H1 (cell line): ENCODE data around the gene KCNK4. TPM values are rescaled to one million over a fixed set of nuclear protein-coding genes. Genes with fewer than 3 reads are reported as not detected.
A peak's percentile ranks its signal among the peaks of the same experiment; 100 is the strongest.

Source experiments
- ASH2L ChIP-seq: fragments of 200-600, 300-600 bp; sonication (generic); IDR thresholded peaks from one replicate; pipeline ENCODE4 v1.7.1; 2017; ENCODE audit warnings: low read length
- ATF2 ChIP-seq: IDR thresholded peaks from 2 replicates; pipeline ENCODE4 v1.6.1; 2012; ENCODE audit warnings: low read length, inconsistent platforms
- BCL11A ChIP-seq, 2 experiments: IDR thresholded peaks; one replicate each; pipeline ENCODE4 v1.6.1; 2011; ENCODE audit warnings: low read depth in 2 of 2, low read length in 2 of 2, mild to moderate bottlenecking in 2 of 2
- CHD1 ChIP-seq: IDR thresholded peaks from 2 replicates; pipeline ENCODE4 v1.6.1; 2012; ENCODE audit warnings: low read depth, low read length, improper control_type of control experiment
- CREB1 ChIP-seq: IDR thresholded peaks from 2 replicates; pipeline ENCODE4 v1.6.1; 2012; ENCODE audit warnings: inconsistent platforms
- CTBP2 ChIP-seq: IDR thresholded peaks from 2 replicates; pipeline ENCODE4 v1.7.0; 2011; ENCODE audit warnings: borderline replicate concordance, mild to moderate bottlenecking, moderate library complexity, mixed read lengths, low read length; ENCODE audit not compliant: insufficient read depth, insufficient read length
- CTCF ChIP-seq, 3 experiments: IDR thresholded peaks; 1 replicate in 2 of 3; 2 replicates in 1 of 3; pipeline versions ENCODE4 v1.5.1 to v1.6.1; 2011; ENCODE audit warnings: low read length in 3 of 3, mild to moderate bottlenecking in 3 of 3, inconsistent platforms in 2 of 3, low read depth in 1 of 3, moderate library complexity in 1 of 3; ENCODE audit not compliant: insufficient read depth in 1 of 3; ENCODE audit errors: control extremely low read depth in 1 of 3
- EGR1 ChIP-seq: IDR thresholded peaks from 2 replicates; pipeline ENCODE4 v1.6.1; 2011; ENCODE audit warnings: low read depth, low read length, borderline replicate concordance
- KDM1A ChIP-seq: fragments of 200-600, 300-600 bp; sonication (generic); IDR thresholded peaks from 2 replicates; pipeline ENCODE4 v1.7.1; 2016; ENCODE audit warnings: mild to moderate bottlenecking, low read length, borderline replicate concordance
- MAX ChIP-seq: IDR thresholded peaks from 2 replicates; pipeline ENCODE4 v1.6.1; 2012; ENCODE audit warnings: inconsistent platforms
- NRF1 ChIP-seq: IDR thresholded peaks from 2 replicates; pipeline ENCODE4 v1.6.1; 2011; ENCODE audit warnings: mild to moderate bottlenecking, low read depth, low read length, improper control_type of control experiment
- RAD21 ChIP-seq, 2 experiments: IDR thresholded peaks in 1 of 2; conservative IDR thresholded peaks in 1 of 2; 2 replicates each; pipeline ENCODE4 v1.6.1; 2011; ENCODE audit warnings: low read depth in 2 of 2, low read length in 2 of 2, improper control_type of control experiment in 1 of 2, inconsistent platforms in 1 of 2, mild to moderate bottlenecking in 1 of 2, moderate library complexity in 1 of 2
- RNF2 ChIP-seq: fragments of 200-900, 300-1000 bp; sonication (generic); IDR thresholded peaks from 2 replicates; pipeline ENCODE4 v1.7.1; 2016; ENCODE audit warnings: borderline replicate concordance, low read depth, mild to moderate bottlenecking, antibody characterized with exemption, low read length; ENCODE audit not compliant: poor library complexity, severe bottlenecking; ENCODE audit errors: missing control alignments
- SIN3A ChIP-seq, 2 experiments: IDR thresholded peaks in 1 of 2; conservative IDR thresholded peaks in 1 of 2; 2 replicates each; pipeline ENCODE4 v1.6.1; 2011 to 2012; ENCODE audit warnings: low read length in 2 of 2, improper control_type of control experiment in 1 of 2, low read depth in 1 of 2, mild to moderate bottlenecking in 1 of 2
- SP1 ChIP-seq: IDR thresholded peaks from 2 replicates; pipeline ENCODE4 v1.6.1; 2011; ENCODE audit warnings: low read depth, low read length
- SP4 ChIP-seq: IDR thresholded peaks from 2 replicates; pipeline ENCODE4 v1.6.1; 2012; ENCODE audit warnings: low read length, inconsistent platforms
- SRF ChIP-seq: IDR thresholded peaks from 2 replicates; pipeline ENCODE4 v1.6.1; 2011; ENCODE audit warnings: mild to moderate bottlenecking, low read depth, low read length, moderate library complexity
- polyA plus RNA-seq, 7 experiments: library from polyadenylated mRNA; depleted of rRNA in 3 of 7; stranded (reverse) in 5 of 7; unstranded in 2 of 7; fragments of >200 nt in 5 of 7; fragments of 200-250 nt in 2 of 7; gene quantifications; 1 replicate in 5 of 7; 2 replicates in 1 of 7; 4 replicates in 1 of 7; pipeline versions ENCODE4 v1.2.1 to v1.2.3, GENCODE V29; 2011 to 2013; ENCODE audit warnings: missing spikeins in 2 of 7, mixed read lengths in 2 of 7
- total RNA-seq: library from RNA; stranded (reverse); fragmentation: NEBNext Ultra II Directional; extraction: Animal tissue kit (Norgen Biotek cat#: 25700); gene quantifications from 2 replicates; pipeline ENCODE4 v1.2.1, GENCODE V29; 2021

Gene KCNK4
- total and polyA plus RNA-seq, 2 of the 8 experiments (the other 6 are each of a cell fraction or from before 2014, with no cell fraction given) = 0.19 TPM; not detected in 1

GRCh38 chr11:64340671-64341335, 49.7 kb downstream of the KCNK4 start (continued):
- TF ChIP-seq SRF (no peak), ASH2L (peak; percentile 21), ATF2 (no peak), CTBP2 (no peak), CTCF (IDR thresholded peaks at IDR 0.05; ENCODE audit: control extremely low read depth in 1 of 3, insufficient read depth in 1 of 3, low read depth in 1 of 3, low read length in 3 of 3) (peak in 2 of 3 experiments; percentile 26 to 52; a peak in 3 of 4 replicates), CREB1 (peak; percentile 24; the same call in 1 of the 2 replicates), SP4 (peak; percentile 75; the same call in 1 of the 2 replicates), RAD21 (IDR thresholded peaks at IDR 0.05 in 1 of 2, conservative IDR thresholded peaks at IDR 0.05 in 1 of 2; ENCODE audit: low read depth in 2 of 2, low read length in 2 of 2) (peak; percentile 16 to 26; a peak in 2 of 4 replicates), SP1 (peak; percentile 70; the same call in 1 of the 2 replicates), KDM1A (peak; percentile 43; the same call in 1 of the 2 replicates), SIN3A (conservative IDR thresholded peaks at IDR 0.05 in 1 of 2, IDR thresholded peaks at IDR 0.05 in 1 of 2; ENCODE audit: low read depth in 1 of 2, low read length in 2 of 2) (peak in 1 of 2 experiments; percentile 60; a peak in 1 of 4 replicates), RNF2 (no peak), MAX (peak; percentile 33), BCL11A (IDR thresholded peaks at IDR 0.05; ENCODE audit: low read depth in 2 of 2, low read length in 2 of 2) (no peak), EGR1 (peak; percentile 83), CHD1 (no peak), NRF1 (no peak)
